GM23248 (cell line): Measurements from ENCODE around the gene SZT2. TPM values are rescaled to one million over a fixed set of nuclear protein-coding genes. Genes with fewer than 3 reads are reported as not detected.
"Not testable (repeated sequence)": the region's sequence is repeated elsewhere in the genome, so short reads cannot be mapped to it uniquely, and the experiment has no call there.

Experiments
- DNase-seq: peaks from one replicate; pipeline ENCODE4 v3.0.0-alpha.2; 2015
- H2AFZ ChIP-seq: fragments of 200-600 bp; sonication (generic); 2 replicates; pipeline ENCODE4 v1.6.1; 2016; ENCODE audit warnings: antibody characterized with exemption
- H3F3A ChIP-seq: fragments of 200-600 bp; sonication (generic); 2 replicates; pipeline ENCODE4 v1.6.1; 2016; ENCODE audit warnings: mild to moderate bottlenecking, antibody characterized with exemption, mixed run types; ENCODE audit not compliant: insufficient read depth
- H3K27ac ChIP-seq: fragments of 200-600 bp; sonication (generic); 2 replicates; pipeline ENCODE4 v1.5.1; 2016; ENCODE audit warnings: mild to moderate bottlenecking
- H3K27me3 ChIP-seq: fragments of 200-600 bp; sonication (generic); replicated peaks from 2 replicates; pipeline ENCODE4 v1.6.1; 2016; ENCODE audit warnings: mild to moderate bottlenecking; ENCODE audit not compliant: insufficient read depth
- H3K36me3 ChIP-seq: fragments of 200-600 bp; sonication (generic); 2 replicates; pipeline ENCODE4 v1.6.1; 2016; ENCODE audit warnings: low read depth, mild to moderate bottlenecking
- H3K4me1 ChIP-seq: fragments of 200-600 bp; sonication (generic); 2 replicates; pipeline ENCODE4 v1.6.1; 2016; ENCODE audit warnings: mild to moderate bottlenecking; ENCODE audit not compliant: insufficient read depth
- H3K4me2 ChIP-seq: fragments of 200-600 bp; sonication (generic); one replicate; pipeline ENCODE4 v1.6.1; 2016; ENCODE audit warnings: mild to moderate bottlenecking; ENCODE audit not compliant: unreplicated experiment
- H3K4me3 ChIP-seq: fragments of 200-600 bp; sonication (generic); 2 replicates; pipeline ENCODE4 v1.5.1; 2016; ENCODE audit warnings: mild to moderate bottlenecking
- H3K79me2 ChIP-seq: fragments of 200-600 bp; sonication (generic); 2 replicates; pipeline ENCODE4 v1.6.1; 2016; ENCODE audit warnings: mild to moderate bottlenecking; ENCODE audit not compliant: insufficient read depth
- H3K9ac ChIP-seq: fragments of 200-600 bp; sonication (generic); 2 replicates; pipeline ENCODE4 v1.6.1; 2016; ENCODE audit warnings: mild to moderate bottlenecking
- H3K9me2 ChIP-seq: fragments of 200-600 bp; sonication (generic); 2 replicates; pipeline ENCODE4 v1.6.1; 2016; ENCODE audit warnings: mixed run types, mild to moderate bottlenecking, moderate library complexity; ENCODE audit not compliant: insufficient read depth
- H3K9me3 ChIP-seq: fragments of 200-600 bp; sonication (generic); one replicate; pipeline ENCODE4 v1.6.1; 2017; ENCODE audit warnings: low read depth
- H4K20me1 ChIP-seq: fragments of 200-600 bp; sonication (generic); 2 replicates; pipeline ENCODE4 v1.6.0; 2016; ENCODE audit not compliant: insufficient read depth
- EZH2 ChIP-seq: fragments of 200-600 bp; sonication (generic); IDR thresholded peaks from 2 replicates; pipeline ENCODE4 v1.6.1; 2018; ENCODE audit warnings: antibody characterized with exemption, mild to moderate bottlenecking; ENCODE audit not compliant: insufficient read depth, poor library complexity, severe bottlenecking
- EZH2phosphoT487 ChIP-seq: fragments of 200-600 bp; sonication (generic); IDR thresholded peaks from 2 replicates; pipeline ENCODE4 v1.6.1; 2018; ENCODE audit warnings: antibody characterized with exemption, moderate library complexity, mild to moderate bottlenecking, low read depth; ENCODE audit not compliant: insufficient read depth
- WGBS, 2 experiments: methylation state at CpG; one replicate each; pipeline ENCODE4 v1.1.6; 2015 to 2017; ENCODE audit warnings: low lambda C conversion rate in 2 of 2, low coverage in 1 of 2; ENCODE audit errors: missing lambda C conversion rate in 2 of 2; 5-methylcytosine and 5-hydroxymethylcytosine counted together
- in situ Hi-C: fragments of 300-500 bp; cut with MboI; formaldehyde crosslinking; loops from 2 replicates; pipeline ENCODE4 v1.15.0; 2020
- polyA plus RNA-seq: library from polyadenylated mRNA; unstranded; fragments of >200 nt; fragmentation: Nextera tagmentation; extraction: Ambion mirVana; gene quantifications from 2 replicates; pipeline ENCODE4 v1.2.1, GENCODE V29; 2016
- total RNA-seq: library from RNA; depleted of rRNA; stranded (reverse); fragments of >200 nt; shearing (Covaris generic); gene quantifications from 2 replicates; pipeline ENCODE4 v1.2.3, GENCODE V29; 2014

SZT2 gene
- total and polyA plus RNA-seq, 2 experiments from 2014 or later = 6.4 to 12.6 TPM

DNA sequence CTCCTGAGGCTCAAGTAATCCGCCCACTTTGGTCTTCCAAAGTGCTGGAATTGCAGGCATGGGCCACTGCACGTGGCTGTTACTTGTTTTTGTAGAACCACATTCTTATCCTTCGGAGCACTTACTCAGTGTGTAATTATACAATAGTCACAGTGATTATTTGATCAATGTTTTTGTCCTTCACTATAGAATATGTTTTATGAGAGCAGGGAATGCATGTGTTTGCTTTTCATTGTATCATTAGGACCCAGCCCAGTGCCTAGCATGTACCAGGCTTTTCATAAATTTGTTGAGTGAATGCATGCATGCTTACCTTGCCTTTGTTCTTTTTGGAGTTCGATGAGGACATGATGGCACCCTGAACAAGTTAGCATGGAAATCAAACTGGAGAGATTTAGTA, 5.8 kb downstream of the SZT2 start:
- H3K27ac ChIP-seq = no peak overlapping the region
- H3K4me2 ChIP-seq = no peak overlapping the region
- no peaks in the 10 kb centered on the region for H3F3A ChIP-seq
- no peak for DNase-seq
- WGBS, 2 experiments = 83 to 89% methylated on average over 4 of the region's 4 CpGs
- no peak overlapping the region for H3K9ac ChIP-seq
- H4K20me1 ChIP-seq = no peaks in the 10 kb centered on the region
- H3K36me3 ChIP-seq = peaks cover 17% of the 10 kb centered on the region; the same call in 1 of the 2 replicates
- no peaks in the 10 kb centered on the region for H3K27me3 ChIP-seq
- TF ChIP-seq EZH2 (no peak), EZH2phosphoT487 (no peak)
- peaks cover 97% of the 10 kb centered on the region for H3K79me2 ChIP-seq
- H3K9me2 ChIP-seq = no peaks in the 10 kb centered on the region
- in situ Hi-C loops = no loop called here
- H2AFZ ChIP-seq = no peak overlapping the region
- H3K9me3 ChIP-seq = no peaks in the 10 kb centered on the region
- H3K4me1 ChIP-seq = peaks cover 9% of the 10 kb centered on the region
- H3K4me3 ChIP-seq = no peak overlapping the region

DNA sequence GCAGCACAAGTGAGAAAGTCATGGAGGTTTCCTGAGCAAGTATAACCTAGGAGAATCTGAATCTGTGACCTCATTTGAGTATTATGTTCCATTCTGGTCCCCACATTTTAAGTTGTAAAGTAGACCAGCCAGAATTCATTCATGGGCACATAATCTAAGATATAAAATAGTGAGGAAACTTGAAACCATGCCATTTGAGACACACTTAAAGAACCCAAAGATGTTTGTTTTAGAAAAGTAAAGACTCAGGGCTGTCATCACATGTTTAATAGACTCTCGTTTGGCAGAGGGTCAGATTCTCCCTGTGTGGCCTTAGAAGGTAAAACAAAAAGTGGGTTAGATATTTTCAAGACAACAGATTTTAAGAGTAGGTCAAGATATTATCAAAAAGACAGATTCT, 6.4 kb downstream of the SZT2 start:
- no peaks in the 10 kb centered on the region for H4K20me1 ChIP-seq
- H3K9me3 ChIP-seq = no peaks in the 10 kb centered on the region
- 11 to 13% methylated on average over 1 of the region's 1 CpG for WGBS, 2 experiments
- no peak for DNase-seq
- peaks cover 17% of the 10 kb centered on the region; the same call in 1 of the 2 replicates for H3K36me3 ChIP-seq
- in situ Hi-C loops = no loop called here
- TF ChIP-seq EZH2phosphoT487 = no peak
- TF ChIP-seq EZH2 = no peak
- H3K4me1 ChIP-seq = peaks cover 4% of the 10 kb centered on the region
- H3K4me3 ChIP-seq = no peak overlapping the region
- no peaks in the 10 kb centered on the region for H3K9me2 ChIP-seq
- no peak overlapping the region for H2AFZ ChIP-seq
- H3F3A ChIP-seq = no peaks in the 10 kb centered on the region
- H3K4me2 ChIP-seq = no peak overlapping the region
- peaks cover 96% of the 10 kb centered on the region for H3K79me2 ChIP-seq
- H3K27ac ChIP-seq = no peak overlapping the region
- H3K9ac ChIP-seq = no peak overlapping the region
- no peaks in the 10 kb centered on the region for H3K27me3 ChIP-seq

DNA sequence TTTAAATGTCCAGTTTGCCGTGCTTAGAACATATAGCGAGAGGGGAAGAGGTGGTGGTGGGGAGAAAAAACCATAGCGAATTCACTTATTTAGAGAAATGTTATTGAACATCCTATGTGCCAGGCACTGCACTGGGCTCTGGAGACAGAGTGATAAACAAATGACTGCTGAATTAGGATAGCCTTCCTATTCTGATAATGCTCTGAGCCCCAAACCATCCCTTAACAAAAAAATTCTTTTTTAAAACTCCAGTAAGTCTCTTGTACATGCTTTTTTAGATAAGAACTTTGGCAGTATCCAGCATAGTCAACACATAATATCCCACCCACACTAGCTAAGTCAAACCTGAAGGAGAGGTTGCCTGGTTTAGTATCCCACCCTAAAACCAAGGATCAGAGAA, 8.5 kb downstream of the SZT2 start:
- Histone ChIP-seq H3K4me1 (no peaks in the 10 kb centered on the region), H3K27ac (no peak overlapping the region), H3K4me2 (no peak overlapping the region), H3K4me3 (no peak overlapping the region), H3F3A (no peaks in the 10 kb centered on the region), H3K27me3 (no peaks in the 10 kb centered on the region), H3K36me3 (peaks cover 20% of the 10 kb centered on the region; the same call in 1 of the 2 replicates), H3K79me2 (peaks cover 93% of the 10 kb centered on the region), H3K9ac (no peak overlapping the region), H3K9me3 (no peaks in the 10 kb centered on the region), H4K20me1 (0 out of 2 replicates have a peak, but pooled peaks cover 5% of the 10 kb centered on the region), H2AFZ (no peak overlapping the region), H3K9me2 (no peaks in the 10 kb centered on the region)
- no peak for DNase-seq
- TF ChIP-seq EZH2 (no peak), EZH2phosphoT487 (no peak)
- WGBS, 2 experiments = 97 to 100% methylated on average over 3 of the region's 3 CpGs
- in situ Hi-C loops = no loop called here

DNA sequence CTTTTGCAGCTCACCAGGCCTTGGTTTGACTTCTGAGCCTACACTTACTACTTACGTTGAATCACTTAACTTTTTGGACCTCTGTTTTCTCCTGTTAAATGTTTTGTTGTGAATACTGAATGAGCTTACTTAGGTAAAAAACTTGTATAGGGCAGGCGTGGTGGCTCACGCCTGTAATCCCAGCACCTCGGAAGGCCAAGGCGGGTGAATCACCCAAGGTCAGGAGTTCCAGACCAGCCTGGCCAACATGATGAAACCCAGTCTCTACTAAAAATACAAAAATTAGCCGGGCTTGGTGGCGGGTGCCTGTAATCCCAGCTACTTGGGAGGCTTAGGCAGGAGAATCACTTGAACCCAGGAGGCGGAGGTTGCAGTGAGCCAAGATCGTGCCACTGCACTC, 10.7 kb downstream of the SZT2 start:
- H3K9me2 ChIP-seq, H2AFZ ChIP-seq, in situ Hi-C loops, H3K27me3 ChIP-seq, H3K27ac ChIP-seq, H3K9ac ChIP-seq, DNase-seq, H4K20me1 ChIP-seq, H3K4me1 ChIP-seq, H3F3A ChIP-seq, H3K4me2 ChIP-seq, H3K4me3 ChIP-seq, H3K9me3 ChIP-seq: not testable (repeated sequence)
- peaks cover 28% of the 10 kb centered on the region; the same call in 1 of the 2 replicates for H3K36me3 ChIP-seq
- WGBS, 2 experiments = 93 to 99% methylated on average over 9 of the region's 9 CpGs
- H3K79me2 ChIP-seq = peaks cover 70% of the 10 kb centered on the region
